Stimulated activated CD4-positive, alpha-beta T cell treated with anti-CD3 and anti-CD28 coated beads, Interleukin-15, amount 100 ng/mL, for 24 hours (primary cell): ENCODE measurements around the gene GNGT1.

Experiments
- DNase-seq: peaks from one replicate; pipeline ENCODE4 v3.0.0-alpha.2; 2020

Gene GNGT1

DNA sequence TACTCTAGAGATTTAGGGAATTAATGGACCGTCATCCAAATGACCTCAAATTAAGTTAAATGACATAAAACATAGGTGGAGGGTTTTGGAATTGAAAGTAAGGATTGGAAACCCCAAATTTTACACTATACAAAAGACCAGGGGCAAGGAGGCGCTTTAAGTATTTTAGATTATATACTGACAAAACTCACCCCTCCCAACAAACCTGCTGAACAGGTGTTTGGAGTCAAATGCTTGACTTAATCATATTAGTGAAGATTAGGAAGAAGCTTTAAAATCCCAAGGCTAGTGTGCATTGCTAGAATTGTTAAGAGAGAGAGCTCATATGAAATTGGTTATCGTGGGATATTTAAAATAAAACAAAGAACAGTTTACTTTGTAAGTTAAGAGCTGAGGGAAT is at the start of gene GNGT1:
TSS of gene GNGT1 (plus strand) at position 301 of the 400 bp plus-strand sequence. CDS start 180 bp downstream, outside the sequence.
- DNase-seq, result no peak

- DNase-seq, result no peak
Measured at GRCh38 chr7:93858857-93859256, 47.5 kb upstream of the GNGT1 start.

DNA sequence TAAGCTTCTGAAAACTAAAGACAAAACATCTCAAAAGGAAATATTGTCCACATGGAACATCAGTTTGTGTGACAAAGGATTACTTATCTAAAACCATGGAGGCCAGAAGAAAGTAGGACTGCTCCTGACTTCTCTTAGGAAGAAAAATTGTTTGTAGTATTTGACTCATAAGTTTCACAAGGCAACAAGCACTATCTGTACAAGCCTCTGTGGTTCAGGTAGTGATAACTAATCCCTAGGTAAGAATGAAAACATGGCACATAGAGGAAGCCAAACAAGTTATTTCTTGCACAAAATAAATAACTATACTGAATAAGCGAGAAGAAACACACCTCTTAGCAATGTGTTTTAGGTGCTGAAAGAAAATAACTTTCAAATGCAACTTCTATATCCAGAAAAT is 46.1 kb upstream of the GNGT1 start:
- no peak for DNase-seq

DNA sequence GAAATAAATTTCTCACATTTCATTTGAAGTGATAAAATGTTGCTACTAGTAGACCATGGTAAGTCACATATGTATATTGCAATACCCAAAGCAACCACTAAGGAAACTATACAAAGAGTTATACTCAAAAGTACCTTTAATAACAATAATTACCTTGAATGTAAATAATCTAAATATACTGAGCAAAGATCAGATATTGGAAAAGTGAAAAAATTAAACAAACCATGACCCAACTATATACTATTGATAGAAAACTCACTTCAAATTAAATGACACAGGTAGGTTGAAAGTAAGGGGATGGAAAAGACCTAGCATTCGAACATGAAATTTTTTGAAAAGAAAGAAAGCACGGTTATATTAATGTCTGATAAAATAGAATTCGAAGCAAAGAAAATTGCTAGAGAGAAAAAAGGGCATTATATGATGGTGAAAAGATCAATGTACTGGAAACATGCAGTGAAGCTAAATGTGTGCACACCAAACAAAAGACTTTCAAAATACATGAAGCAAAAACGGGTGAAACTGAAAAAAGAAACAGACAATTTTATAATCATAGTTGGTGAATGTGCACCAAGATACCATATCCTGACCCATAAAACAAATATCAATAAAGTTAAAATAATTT is 44.9 kb upstream of the GNGT1 start:
- DNase-seq, result no peak

- no peak for DNase-seq
Measured at GRCh38 chr7:93862651-93863050, 43.7 kb upstream of the GNGT1 start.

DNA sequence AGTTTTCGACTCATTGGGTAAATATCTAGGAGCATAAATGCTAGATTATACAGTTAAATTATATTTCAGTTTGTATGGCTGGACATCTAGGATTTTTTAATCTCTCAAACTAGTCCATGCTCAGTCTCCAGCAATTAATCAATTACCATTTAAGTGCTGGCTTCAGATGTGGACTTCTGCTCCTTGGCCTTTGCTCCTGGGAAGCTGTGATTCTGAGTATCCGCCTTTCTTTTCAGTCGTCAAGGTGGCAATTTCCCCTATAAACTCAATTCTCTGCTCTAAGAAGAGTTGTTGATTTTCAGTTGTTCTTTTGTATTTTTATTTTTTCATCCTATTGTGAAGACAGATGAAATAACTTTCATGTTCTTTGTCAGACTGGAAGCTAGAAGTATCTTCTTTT is 39.5 kb upstream of the GNGT1 start:
- no peak for DNase-seq

- DNase-seq, result no peak
Measured at GRCh38 chr7:93873998-93874574, 32.3 kb upstream of the GNGT1 start.

GRCh38 chr7:93877742-93878141 is 28.6 kb upstream of the GNGT1 start:
- DNase-seq, result no peak

DNA sequence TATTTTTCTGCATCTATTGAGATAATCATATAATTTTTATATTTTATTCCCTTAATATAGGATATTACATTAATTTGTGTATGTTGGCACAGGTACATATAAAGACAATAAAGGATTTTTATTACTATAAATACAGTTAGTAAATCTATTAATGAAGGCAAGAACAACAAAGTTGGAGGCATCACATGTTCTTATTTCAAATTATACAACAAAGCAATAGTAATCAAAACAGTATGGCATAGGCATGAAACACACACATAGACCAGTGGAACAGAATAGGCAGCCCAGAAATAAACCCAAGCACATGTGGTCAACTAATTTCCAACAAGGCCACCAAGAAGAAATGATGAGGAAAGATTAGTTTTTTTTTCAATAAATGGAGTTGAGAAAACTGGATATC is 27.0 kb upstream of the GNGT1 start:
- DNase-seq, result no peak

- no peak for DNase-seq
Measured at GRCh38 chr7:93882468-93882867, 23.9 kb upstream of the GNGT1 start.

- DNase-seq, result no peak
Measured at GRCh38 chr7:93883078-93883916, 23.1 kb upstream of the GNGT1 start.

GRCh38 chr7:93883917-93884345 is 22.4 kb upstream of the GNGT1 start:
- no peak for DNase-seq

DNA sequence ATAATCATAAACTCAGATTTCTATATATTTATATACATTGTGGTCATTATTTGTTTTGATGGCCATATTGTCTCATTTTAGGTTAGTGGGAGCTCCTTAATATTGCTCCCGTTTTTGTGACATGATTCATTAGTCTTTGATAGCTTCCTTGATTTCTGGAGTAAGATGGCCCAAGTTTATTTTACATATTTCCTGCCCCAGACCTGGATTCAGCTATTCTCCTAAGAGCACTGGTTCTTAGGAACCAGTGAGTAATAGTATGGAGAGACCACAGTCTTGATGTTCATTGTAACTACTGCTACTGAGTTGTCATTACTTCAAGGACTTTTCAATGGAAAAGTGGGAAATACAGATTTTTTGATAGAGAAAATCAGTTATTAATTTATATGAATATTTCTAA is 21.8 kb upstream of the GNGT1 start:
- DNase-seq, result no peak

DNA sequence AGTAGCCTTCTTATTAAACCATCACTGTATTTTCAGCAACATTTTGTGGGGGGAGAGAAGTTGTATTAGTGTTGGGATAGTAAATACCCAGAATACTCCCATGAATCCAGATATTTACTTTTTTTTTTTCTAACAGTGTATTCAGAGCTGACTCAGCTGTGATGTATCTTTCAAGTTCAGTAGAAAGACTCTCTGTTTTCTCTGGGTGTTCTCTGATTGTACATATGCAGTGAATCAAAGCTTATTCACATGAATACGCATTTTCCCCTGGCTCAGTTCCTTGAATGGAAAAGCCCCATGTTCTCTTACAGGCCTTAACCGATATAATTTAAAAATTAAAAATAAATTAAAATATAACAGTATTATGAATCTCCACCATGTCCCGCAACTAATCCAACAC is 17.1 kb upstream of the GNGT1 start:
- no peak for DNase-seq

- DNase-seq, result peak; percentile 19
Measured at GRCh38 chr7:93890041-93890463, 16.3 kb upstream of the GNGT1 start.

DNA sequence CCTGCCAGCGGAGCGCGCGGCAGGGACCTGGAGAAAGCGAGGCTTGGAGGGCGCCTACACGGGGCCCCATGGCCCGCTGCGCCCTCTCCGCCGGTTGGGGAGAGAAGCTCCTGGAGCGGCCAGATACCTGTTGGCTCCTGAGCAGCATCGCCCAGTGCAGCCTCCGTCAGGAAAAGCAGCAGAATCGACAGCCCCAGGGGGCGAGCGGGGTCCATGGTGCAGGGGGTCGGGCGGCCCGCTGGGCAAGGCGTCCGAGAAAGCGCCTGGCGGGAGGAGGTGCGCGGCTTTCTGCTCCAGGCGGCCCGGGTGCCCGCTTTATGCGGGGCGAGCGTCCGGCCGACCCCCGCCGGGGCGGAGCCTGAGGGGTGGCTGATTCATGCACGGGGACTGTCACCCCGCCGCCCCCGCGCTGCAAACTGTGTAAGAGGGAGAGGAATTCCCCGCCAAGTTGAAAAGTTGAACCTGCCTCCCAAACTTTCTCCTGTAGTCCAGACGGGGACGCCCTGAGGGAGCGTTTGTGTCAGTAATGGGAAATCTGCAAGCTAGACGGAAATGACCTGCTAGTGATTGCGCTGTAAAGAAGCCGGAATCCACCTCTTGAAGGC is 15.8 kb upstream of the GNGT1 start, which contains the start of gene TFPI2:
TSS of gene TFPI2 (minus strand) at position 290 of the 605 bp plus-strand sequence. CDS start at position 215, 75 bp downstream.
- peak; percentile 38 for DNase-seq

GRCh38 chr7:93894426-93894825 is 11.9 kb upstream of the GNGT1 start:
- DNase-seq, result no peak

DNA sequence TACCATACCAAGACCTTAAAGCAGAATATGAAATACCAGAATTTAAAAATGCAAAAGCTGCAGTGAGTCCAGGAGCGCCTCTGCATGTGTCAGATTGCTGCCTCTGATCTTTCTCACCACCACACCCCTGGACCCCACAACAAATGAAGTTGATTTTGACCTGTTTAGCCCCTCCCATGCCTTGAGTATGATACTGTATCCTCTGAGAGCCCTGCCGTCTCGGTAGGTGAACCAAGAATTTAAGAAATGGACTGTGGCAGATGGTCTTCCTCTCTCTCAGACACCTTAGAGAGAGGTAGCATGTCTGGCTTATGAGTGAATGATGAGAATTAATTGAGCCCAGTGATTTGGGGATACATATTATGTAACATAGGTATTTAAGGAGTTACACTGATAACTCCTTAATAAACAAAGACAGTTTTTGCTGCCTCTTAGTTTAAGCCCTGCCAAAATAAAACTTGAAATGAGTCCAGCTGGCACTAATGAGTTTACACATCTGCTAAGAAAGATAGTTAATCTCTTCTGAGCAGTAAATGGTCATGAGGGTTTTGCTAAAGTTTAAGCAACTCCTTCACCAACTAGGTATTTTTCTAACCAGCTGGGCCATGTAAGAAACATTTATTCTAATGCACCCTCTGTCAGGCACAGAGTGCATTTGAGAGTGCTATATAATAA is 11.3 kb upstream of the GNGT1 start:
- DNase-seq, result no peak

- no peak for DNase-seq
Measured at GRCh38 chr7:93895859-93896600, 10.3 kb upstream of the GNGT1 start.

- DNase-seq, result no peak
Measured at GRCh38 chr7:93897680-93898079, 8.7 kb upstream of the GNGT1 start.

- no peak for DNase-seq
Measured at GRCh38 chr7:93902777-93903423, 3.5 kb upstream of the GNGT1 start.
